CD14-positive monocyte (primary cell): ENCODE measurements around the gene EXOC6. TPM values are rescaled to one million over a fixed set of nuclear protein-coding genes. Genes with fewer than 3 reads are reported as not detected.

Experiments used
- DNase-seq, 3 donors: peaks; one replicate each; pipeline ENCODE4 v3.0.0-alpha.2; 2011 to 2022
- H2AFZ ChIP-seq: 2 replicates; pipeline ENCODE4 v1.6.0; 2012; ENCODE audit warnings: mild to moderate bottlenecking, low read depth, low read length, inconsistent platforms; ENCODE audit not compliant: insufficient read depth, poor library complexity, severe bottlenecking
- H3K27ac ChIP-seq, 2 donors: 1 replicate in 1 of 2; 2 replicates in 1 of 2; pipeline ENCODE4 v1.5.1; 2012 to 2013; ENCODE audit warnings: low read length in 2 of 2, control low read depth in 1 of 2, inconsistent platforms in 1 of 2, low read depth in 1 of 2, mild to moderate bottlenecking in 1 of 2
- H3K27me3 ChIP-seq, 2 donors: one replicate each; pipeline versions ENCODE4 v1.6.0 to v1.6.1; 2011 to 2013; ENCODE audit warnings: low read length in 2 of 2; ENCODE audit not compliant: control insufficient read depth in 2 of 2, insufficient read depth in 2 of 2
- H3K36me3 ChIP-seq, 2 donors: replicated peaks in 1 of 2; 1 replicate in 1 of 2; 2 replicates in 1 of 2; pipeline versions ENCODE4 v1.5.1 to v1.6.1; 2012 to 2013; ENCODE audit warnings: low read length in 2 of 2, control low read depth in 1 of 2, inconsistent platforms in 1 of 2, mild to moderate bottlenecking in 1 of 2; ENCODE audit not compliant: insufficient read depth in 2 of 2, control insufficient read depth in 1 of 2
- H3K4me1 ChIP-seq, 2 donors: 1 replicate in 1 of 2; 2 replicates in 1 of 2; pipeline versions ENCODE4 v1.5.1 to v1.6.1; 2012 to 2013; ENCODE audit warnings: low read length in 2 of 2, control low read depth in 1 of 2, inconsistent platforms in 1 of 2, mild to moderate bottlenecking in 1 of 2, moderate library complexity in 1 of 2; ENCODE audit not compliant: insufficient read depth in 2 of 2, control insufficient read depth in 1 of 2
- H3K4me2 ChIP-seq: replicated peaks from 2 replicates; pipeline ENCODE3; 2012; ENCODE audit warnings: low read length, moderate library complexity, mild to moderate bottlenecking; ENCODE audit not compliant: poor library complexity, severe bottlenecking; ENCODE audit errors: extremely low read depth
- H3K4me3 ChIP-seq, 3 experiments: fragments of 200-600 bp in 1 of 3; sonication (generic) in 1 of 3; replicated peaks in 1 of 3; 1 replicate in 2 of 3; 2 replicates in 1 of 3; pipeline ENCODE4 v1.5.1; 2011 to 2013; ENCODE audit warnings: low read length in 3 of 3, mild to moderate bottlenecking in 3 of 3, control low read depth in 2 of 3, low read depth in 2 of 3, inconsistent platforms in 1 of 3, moderate library complexity in 1 of 3
- H3K79me2 ChIP-seq: 2 replicates; pipeline ENCODE4 v1.6.0; 2012; ENCODE audit warnings: mild to moderate bottlenecking, control low read depth, inconsistent platforms, low read length, moderate library complexity; ENCODE audit not compliant: insufficient read depth
- H3K9ac ChIP-seq: 2 replicates; pipeline ENCODE4 v1.6.0; 2017; ENCODE audit warnings: low read length, mild to moderate bottlenecking; ENCODE audit not compliant: insufficient read depth, poor library complexity, severe bottlenecking
- H3K9me3 ChIP-seq, 2 donors: replicated peaks in 1 of 2; 1 replicate in 1 of 2; 2 replicates in 1 of 2; pipeline versions ENCODE4 v1.5.1 to v1.6.1; 2012 to 2013; ENCODE audit warnings: low read length in 2 of 2, control low read depth in 1 of 2; ENCODE audit not compliant: control insufficient read depth in 1 of 2, insufficient read depth in 1 of 2
- H4K20me1 ChIP-seq: 2 replicates; pipeline ENCODE4 v1.6.0; 2012; ENCODE audit warnings: mild to moderate bottlenecking, low read length, control low read depth, moderate library complexity; ENCODE audit not compliant: insufficient read depth
- H3K27ac Mint-ChIP-seq, 7 donors: one replicate each; pipeline ENCODE4 v1.8.0; 2020; ENCODE audit warnings: mild to moderate bottlenecking in 7 of 7, mixed read lengths in 7 of 7, moderate library complexity in 6 of 7, inconsistent platforms in 2 of 7
- H3K27me3 Mint-ChIP-seq, 3 donors: one replicate each; pipeline ENCODE4 v1.8.0; 2021 to 2022; ENCODE audit warnings: low read depth in 3 of 3, mild to moderate bottlenecking in 3 of 3, mixed read lengths in 3 of 3, moderate library complexity in 3 of 3, inconsistent platforms in 1 of 3
- H3K36me3 Mint-ChIP-seq, 2 donors: one replicate each; pipeline ENCODE4 v1.8.0; 2020; ENCODE audit warnings: mixed read lengths in 2 of 2, inconsistent platforms in 1 of 2, mild to moderate bottlenecking in 1 of 2
- H3K4me1 Mint-ChIP-seq: one replicate; pipeline ENCODE4 v1.8.0; 2020; ENCODE audit warnings: mild to moderate bottlenecking, mixed read lengths
- H3K4me3 Mint-ChIP-seq, 2 donors: one replicate each; pipeline ENCODE4 v1.8.0; 2020; ENCODE audit warnings: mild to moderate bottlenecking in 2 of 2, mixed read lengths in 2 of 2, moderate library complexity in 1 of 2
- H3K9me3 Mint-ChIP-seq, 7 donors: one replicate each; pipeline ENCODE4 v1.8.0; 2020 to 2022; ENCODE audit warnings: mixed read lengths in 7 of 7, mild to moderate bottlenecking in 6 of 7, moderate library complexity in 6 of 7, inconsistent platforms in 2 of 7
- CTCF ChIP-seq: fragments of 200-600 bp; IDR thresholded peaks from one replicate; pipeline ENCODE4 v1.8.0; 2022; ENCODE audit warnings: antibody characterized with exemption, mild to moderate bottlenecking
- WGBS: methylation state at CpG from one replicate; pipeline ENCODE4 v1.1.5; 2013; ENCODE audit warnings: missing lambda C conversion rate; ENCODE audit not compliant: insufficient coverage; 5-methylcytosine and 5-hydroxymethylcytosine counted together
- intact Hi-C, 2 donors: fragments of 100-400 bp; cut with micrococcal nuclease; formaldehyde crosslinking; loops; one replicate each; pipeline versions ENCODE4 v1.15.0 to v1.15.1; 2023
- polyA plus RNA-seq, 3 donors: library from polyadenylated mRNA; depleted of rRNA in 1 of 3; unstranded in 2 of 3; stranded (reverse) in 1 of 3; fragments of 300-500 nt in 2 of 3; fragments of >200 nt in 1 of 3; fragmentation: Illumina TruSeq in 2 of 3; gene quantifications; 1 replicate in 2 of 3; 2 replicates in 1 of 3; pipeline ENCODE4 v1.2.3, GENCODE V29; 2012 to 2021

EXOC6 gene
- polyA plus RNA-seq, 3 donors, result 7.5 to 9.6 (median 8.3) TPM

- no CpG with 5 or more reads among the region's 2 CpGs for WGBS
- H3K27me3 Mint-ChIP-seq, result peaks cover 0 to 2% (median 0%) of the 10 kb centered on the region in 3 donors
- no peak overlapping the region for H3K9ac ChIP-seq
These were observed 150.9 kb downstream of the EXOC6 start for GRCh38 chr10:92999191-92999590.

GRCh38 chr10:93006435-93007039 is 158.2 kb downstream of the EXOC6 start:
- Histone ChIP-seq H3K4me2 (no peak overlapping the region), H4K20me1 (no peaks in the 10 kb centered on the region), H3K9ac (no peak overlapping the region), H3K36me3 (peaks cover 0 to 20% of the 10 kb centered on the region in 2 donors), H3K4me3 (no peak overlapping the region), H2AFZ (no peak overlapping the region), H3K79me2 (no peaks in the 10 kb centered on the region), H3K4me1 (no peaks in the 10 kb centered on the region), H3K27ac (no peak overlapping the region), H3K27me3 (no peaks in the 10 kb centered on the region), H3K9me3 (no peaks in the 10 kb centered on the region)
- Mint-ChIP-seq H3K4me3 (no peak overlapping the region), H3K27me3 (no peaks in the 10 kb centered on the region), H3K9me3 (no peaks in the 10 kb centered on the region), H3K36me3 (peaks cover 21 to 22% of the 10 kb centered on the region in 2 donors), H3K27ac (no peak overlapping the region), H3K4me1 (peaks cover 5% of the 10 kb centered on the region)
- peak; percentile 35 for TF ChIP-seq CTCF
- intact Hi-C loops, result no loop called here
- no CpG with 5 or more reads among the region's 3 CpGs for WGBS
- peak in 1 of 3 donors; percentile 4 for DNase-seq

More at GRCh38 chr10:92999191-92999590, 150.9 kb downstream of the EXOC6 start:
- Mint-ChIP-seq H3K4me1 (no peaks in the 10 kb centered on the region), H3K9me3 (no peaks in the 10 kb centered on the region), H3K4me3 (no peak overlapping the region), H3K36me3 (peaks cover 13 to 31% of the 10 kb centered on the region in 2 donors), H3K27ac (no peak overlapping the region)
- Histone ChIP-seq H3K4me1 (no peaks in the 10 kb centered on the region), H3K9me3 (no peaks in the 10 kb centered on the region), H3K4me2 (no peak overlapping the region), H3K36me3 (peaks cover 5 to 38% of the 10 kb centered on the region in 2 donors), H3K27ac (no peak overlapping the region), H4K20me1 (no peaks in the 10 kb centered on the region), H2AFZ (no peak overlapping the region), H3K79me2 (no peaks in the 10 kb centered on the region), H3K27me3 (no peaks in the 10 kb centered on the region), H3K4me3 (no peak overlapping the region)
- TF ChIP-seq CTCF, result no peak
- DNase-seq, result no peak
- intact Hi-C loops, result no loop called here
